Activated naive CD4-positive, alpha-beta T cell treated with anti-CD3 and anti-CD28 coated beads, Interleukin-2, amount 50 U/mL, for 16 hours (primary cell): Measurements from ENCODE around the gene NDUFB5.

Source experiments
- DNase-seq: peaks from one replicate; pipeline ENCODE4 v3.0.0-alpha.2; 2020

NDUFB5 gene

DNA sequence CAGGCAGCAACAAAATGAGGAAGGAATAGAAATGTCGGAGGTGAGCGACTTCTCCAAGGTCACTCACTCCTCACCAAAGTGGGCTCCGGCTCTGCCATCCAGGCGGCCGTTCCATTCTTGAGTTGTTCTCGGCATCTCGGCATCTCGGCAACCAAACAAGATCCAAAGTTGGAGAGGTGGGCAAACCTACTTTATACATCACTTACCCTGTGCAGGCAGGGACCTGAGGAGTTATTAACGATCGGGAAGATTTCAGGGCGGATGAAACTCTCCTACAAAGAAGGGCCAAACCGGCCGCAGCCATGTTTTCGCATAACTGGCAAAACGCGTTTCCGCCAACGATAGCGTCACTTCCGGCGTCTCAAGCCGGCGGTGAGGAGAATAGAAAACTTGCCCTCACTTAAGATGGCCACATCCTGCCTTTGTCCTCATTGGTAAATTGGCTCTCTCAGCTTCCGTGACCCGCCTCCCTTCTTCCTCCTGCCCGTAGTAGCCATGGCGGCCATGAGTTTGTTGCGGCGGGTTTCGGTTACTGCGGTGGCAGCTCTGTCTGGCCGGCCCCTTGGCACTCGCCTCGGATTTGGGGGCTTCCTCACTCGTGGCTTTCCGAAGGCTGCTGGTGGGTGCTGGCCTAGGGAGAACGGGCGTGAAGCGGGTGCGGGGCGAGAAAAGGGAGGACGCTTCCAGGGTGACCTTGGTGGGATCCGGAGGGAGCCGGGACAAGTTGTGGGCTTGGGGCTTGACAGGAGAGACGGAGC, at the start of gene NDUFB5, which contains the start of gene MRPL47:
TSS of gene NDUFB5 (plus strand) at position 474 of the 758 bp plus-strand sequence. CDS start at position 496, 22 bp downstream.
TSS of gene MRPL47 (minus strand) at position 318 of the 758 bp plus-strand sequence. CDS start at position 304, 14 bp downstream.
- DNase-seq: peak; percentile 91

GRCh38 chr3:179558742-179559364, 45.7 kb upstream of the NDUFB5 start:
- DNase-seq: peak; percentile 36

DNA sequence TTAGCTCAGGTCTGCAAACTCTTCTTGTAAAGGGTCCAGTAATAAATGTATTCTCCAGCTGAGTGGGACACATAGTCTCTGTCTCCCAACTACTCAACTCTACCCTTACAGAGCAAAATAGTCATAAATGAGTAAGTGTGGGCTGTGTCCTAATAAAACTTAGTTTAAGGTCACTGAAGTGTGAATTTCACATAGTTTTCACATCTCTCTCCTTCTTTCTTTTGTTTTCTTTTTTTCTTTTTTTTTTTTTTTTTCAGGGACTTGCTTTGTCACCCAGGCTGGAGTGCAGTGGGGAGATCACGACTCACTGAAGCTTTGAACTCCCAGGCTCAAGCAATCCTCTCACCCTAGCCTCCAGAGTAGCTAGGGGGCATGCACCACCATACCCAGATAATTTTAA, 43.8 kb upstream of the NDUFB5 start:
- DNase-seq: no peak

DNA sequence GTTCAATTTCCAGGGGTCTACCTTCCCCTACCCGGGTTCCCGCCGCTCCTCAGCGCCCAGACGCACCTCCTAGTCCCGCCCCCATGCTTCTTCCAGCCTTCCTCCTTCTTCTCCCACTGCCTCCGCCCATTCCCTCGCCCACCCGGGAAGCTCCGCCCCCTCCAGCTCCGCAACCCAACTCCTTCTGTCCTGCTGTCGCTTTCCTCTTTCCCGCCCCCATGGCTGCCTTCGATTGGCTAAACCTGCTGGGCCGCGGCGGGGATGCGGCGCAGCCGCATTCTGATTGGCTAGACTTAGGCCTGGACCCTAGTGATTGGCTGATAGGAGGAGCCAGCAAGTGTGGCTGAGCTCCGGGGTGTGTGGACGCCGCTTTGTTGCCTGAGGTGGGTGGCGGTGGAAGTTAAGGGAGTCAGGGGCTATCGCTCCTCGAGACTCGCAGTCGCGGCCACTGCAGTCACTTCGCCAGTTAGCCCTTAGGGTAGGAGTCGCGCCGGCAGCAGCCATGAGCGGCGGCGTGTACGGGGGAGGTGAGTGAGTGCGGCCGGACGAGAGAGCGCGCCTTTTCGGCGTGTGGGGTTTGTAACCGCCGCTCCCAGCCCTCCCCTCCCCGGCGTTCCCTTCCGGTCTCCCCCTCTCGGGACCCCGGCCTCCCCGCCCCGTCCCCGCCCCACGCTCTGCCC, 41.9 kb upstream of the NDUFB5 start, which contains the start of gene ACTL6A:
TSS of gene ACTL6A (plus strand) at position 336 of the 680 bp plus-strand sequence. CDS start at position 503, 167 bp downstream.
- DNase-seq: peak; percentile 99

GRCh38 chr3:179563271-179563783, 41.3 kb upstream of the NDUFB5 start:
- DNase-seq: peak; percentile 73

GRCh38 chr3:179565496-179565895, 39.1 kb upstream of the NDUFB5 start:
- no peak for DNase-seq

DNA sequence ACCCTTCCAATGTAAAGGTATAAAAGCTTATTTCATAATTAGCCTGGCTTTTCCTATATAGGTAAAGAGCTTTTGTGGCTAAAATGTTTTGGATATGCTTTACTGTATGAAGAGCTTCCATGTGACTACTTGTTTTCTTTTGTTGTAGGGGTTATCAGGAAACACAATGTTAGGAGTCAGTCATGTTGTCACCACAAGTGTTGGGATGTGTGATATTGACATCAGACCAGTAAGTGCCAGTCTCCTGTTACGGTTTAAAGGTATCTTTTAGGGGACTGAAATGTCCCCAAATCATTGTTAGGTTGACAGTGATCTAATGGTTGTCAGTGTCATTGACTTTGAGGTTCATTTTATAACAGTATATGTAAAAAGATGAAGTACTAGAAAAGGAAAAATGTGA, 23.6 kb upstream of the NDUFB5 start:
- DNase-seq: no peak

- no peak for DNase-seq
Observed at GRCh38 chr3:179589143-179589542, 15.5 kb upstream of the NDUFB5 start.

- DNase-seq: no peak
Observed at GRCh38 chr3:179590669-179591068, 13.9 kb upstream of the NDUFB5 start.

DNA sequence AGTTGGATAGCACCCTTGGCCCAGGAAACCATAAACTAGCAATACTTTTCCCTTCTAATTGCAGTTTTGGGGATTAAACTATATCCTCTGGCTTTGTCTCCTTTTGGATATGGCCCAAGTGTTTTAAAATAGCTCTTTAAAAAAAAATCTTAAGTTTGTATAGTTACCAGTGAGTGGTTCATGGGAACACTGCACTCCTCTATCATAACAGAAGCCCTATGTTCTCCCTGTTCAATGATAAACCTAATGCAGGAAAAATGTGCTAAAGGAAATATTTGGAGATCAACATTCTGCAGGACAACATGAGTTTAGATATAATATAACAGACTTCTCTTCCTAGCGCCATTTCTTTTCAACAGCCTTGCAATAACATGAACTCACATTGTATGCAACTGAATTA, 13.3 kb upstream of the NDUFB5 start:
- DNase-seq: no peak

DNA sequence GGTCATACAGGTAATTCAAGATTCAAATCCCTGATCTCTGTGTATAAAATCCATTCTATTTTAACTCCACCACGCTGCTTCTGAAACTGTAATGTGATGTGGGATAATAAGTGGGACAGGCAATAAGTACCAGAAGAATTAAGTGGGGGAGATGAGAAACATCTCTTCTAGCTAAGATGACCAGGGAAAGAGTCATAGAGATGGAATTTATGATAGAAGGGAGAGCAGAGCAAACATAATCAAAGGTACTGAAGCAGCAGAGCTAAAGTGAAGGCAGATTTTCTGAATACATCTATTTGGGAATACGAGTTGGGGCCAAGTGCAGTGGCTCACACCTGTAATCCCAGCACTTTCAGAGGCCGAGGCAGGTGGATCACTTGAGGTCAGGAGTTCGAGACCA, 5.1 kb upstream of the NDUFB5 start:
- no peak for DNase-seq

DNA sequence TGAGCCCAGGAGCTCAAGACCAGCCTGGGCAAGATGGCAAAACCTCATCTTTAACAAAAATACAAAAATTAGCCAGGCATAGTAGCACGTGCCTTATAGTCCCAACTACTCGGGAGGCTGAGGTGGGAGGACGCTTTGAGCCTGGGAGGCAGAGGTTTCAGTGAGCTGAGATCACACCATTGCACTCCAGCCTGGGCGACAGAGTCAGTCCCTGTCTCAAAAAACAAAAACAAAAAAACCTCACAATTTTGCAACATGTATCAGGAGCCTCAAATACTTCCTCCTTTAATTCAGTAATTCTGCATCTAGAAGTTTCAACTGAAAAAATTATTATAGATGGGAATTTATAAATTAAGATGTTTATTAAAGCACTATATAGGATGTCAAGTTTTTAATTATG, 1.3 kb upstream of the NDUFB5 start:
- no peak for DNase-seq

GRCh38 chr3:179603831-179604230, 763 bp upstream of the NDUFB5 start:
- DNase-seq: no peak

DNA sequence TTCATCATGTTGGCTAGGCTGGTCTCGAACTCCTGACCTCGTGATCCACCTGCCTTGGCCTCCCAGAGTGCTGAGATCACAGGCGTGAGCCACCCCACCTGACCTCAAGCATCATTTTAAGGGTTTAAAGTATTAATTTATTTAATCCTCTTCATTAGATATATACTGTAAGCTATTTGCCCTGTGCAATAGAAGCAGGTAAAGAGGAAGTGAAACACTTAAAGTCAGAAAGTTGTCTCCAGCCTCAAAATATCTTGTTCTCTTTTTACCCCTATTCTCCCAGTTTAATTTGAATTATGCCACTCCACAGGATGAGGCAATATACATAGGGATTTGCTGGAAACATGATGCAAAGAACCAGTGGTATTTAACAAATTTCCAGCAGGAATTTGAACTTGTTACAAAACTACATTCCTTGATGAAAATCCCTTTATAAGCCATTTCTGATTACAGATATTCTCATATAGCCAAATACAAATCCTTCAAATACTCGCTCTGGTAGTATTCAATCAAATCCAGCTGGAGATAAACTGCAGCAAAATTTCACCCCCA, 2.0 kb downstream of the NDUFB5 start:
- DNase-seq: no peak

DNA sequence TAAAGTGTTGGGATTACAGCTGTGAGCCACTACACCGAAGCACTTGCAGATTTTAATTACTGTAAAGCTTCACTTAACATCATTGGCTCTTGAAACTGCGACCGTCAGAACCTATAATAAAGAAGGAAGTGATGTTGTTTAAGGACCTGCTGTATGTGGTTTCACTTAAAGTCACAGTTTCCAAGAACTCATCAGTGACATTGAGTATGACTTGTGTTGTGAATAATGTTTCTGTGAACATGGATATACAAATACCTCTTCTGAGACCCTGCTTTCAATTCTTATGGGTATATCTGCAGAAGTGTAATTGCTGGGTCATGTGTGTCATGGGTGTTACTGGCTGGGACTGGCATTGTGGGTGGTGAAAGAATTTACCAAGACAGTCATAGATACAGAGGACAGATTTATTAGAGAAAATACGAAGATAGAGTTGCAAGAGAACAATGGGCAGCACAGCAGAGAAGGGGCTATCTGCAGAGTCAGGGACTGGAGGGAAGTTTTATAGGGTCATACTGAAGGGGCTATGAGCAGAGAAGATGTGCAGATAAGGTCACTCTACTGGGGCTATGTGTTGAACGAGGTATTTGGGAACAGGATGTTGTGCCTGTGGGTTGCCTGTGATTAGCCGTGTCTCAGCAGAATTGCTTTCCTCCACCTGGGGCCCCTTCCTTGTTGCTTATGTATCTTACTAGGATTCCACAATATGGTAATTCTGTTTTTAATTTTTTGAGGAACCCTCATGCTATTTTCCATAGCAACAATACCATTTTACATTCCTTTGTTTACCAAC, 4.5 kb downstream of the NDUFB5 start:
- no peak for DNase-seq

- DNase-seq: no peak
Observed at GRCh38 chr3:179610066-179610465, 5.5 kb downstream of the NDUFB5 start.

DNA sequence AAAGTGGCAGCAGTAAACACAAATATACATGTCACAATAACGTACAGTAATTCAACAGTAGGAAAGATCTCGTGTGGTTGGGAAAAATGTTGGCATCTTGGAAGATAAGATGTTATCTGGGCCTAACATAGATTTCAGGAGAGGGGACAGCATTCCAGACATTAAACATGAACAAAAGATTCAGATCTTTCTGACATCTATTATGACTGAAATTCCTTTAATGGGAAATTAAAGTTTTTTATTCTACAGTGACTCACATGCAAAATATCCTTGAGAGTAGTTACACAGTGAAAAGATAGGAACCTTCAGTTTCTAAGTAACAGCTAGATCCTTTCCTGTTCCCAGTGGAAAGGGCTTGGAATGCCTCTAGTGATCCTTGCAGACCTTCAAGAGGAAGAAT, 9.2 kb downstream of the NDUFB5 start:
- no peak for DNase-seq

DNA sequence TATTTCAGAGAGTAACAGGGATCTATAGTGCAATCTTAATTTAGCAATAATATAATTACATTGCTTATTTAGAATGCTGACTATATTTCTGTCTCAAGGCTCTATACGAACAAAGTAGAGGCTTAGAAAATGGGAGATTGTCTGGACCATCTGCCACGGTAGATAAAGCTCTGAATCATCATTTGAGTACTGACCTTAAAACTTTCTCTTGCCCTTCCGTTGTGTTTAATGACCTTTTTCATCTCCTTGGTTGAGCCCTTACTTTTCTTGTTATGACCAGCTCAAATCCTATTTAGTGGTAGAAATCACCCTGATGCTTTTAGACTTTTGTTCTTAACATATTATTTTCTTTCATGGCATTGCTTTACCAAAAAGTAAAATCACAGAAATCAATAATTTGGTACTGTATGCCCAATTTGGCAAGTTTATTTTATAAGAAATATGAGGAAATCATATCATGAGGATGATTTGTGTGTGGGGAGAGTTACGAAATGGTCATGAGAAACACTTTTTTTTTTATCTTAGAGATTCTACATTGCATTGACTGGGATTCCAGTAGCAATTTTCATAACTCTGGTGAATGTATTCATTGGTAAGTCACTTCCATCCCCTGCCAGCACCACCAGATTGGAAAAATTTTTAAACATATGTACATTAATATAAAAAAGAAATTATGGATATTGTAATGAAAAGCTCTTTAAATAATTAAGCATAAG, 11.0 kb downstream of the NDUFB5 start:
- no peak for DNase-seq

DNA sequence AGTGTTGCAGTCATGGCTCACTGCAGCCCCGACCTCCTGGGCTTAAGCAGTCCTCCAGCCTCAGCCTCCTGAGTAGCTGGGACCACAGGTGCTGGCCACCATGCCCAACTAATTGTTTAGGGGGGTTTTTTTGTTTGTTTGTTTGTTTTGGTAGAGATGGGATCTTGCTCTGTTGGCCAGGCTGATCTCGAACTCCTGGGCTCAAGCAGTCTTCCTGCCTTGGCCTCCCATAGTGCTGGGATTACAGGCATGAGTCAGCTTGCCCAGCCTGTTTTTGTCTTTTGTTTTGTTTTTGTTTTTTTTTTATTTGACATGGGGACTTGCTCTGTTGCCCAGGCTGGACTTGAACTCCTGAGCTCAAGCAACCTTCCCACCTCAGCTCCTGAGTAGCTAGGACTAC, 17.4 kb downstream of the NDUFB5 start:
- no peak for DNase-seq

DNA sequence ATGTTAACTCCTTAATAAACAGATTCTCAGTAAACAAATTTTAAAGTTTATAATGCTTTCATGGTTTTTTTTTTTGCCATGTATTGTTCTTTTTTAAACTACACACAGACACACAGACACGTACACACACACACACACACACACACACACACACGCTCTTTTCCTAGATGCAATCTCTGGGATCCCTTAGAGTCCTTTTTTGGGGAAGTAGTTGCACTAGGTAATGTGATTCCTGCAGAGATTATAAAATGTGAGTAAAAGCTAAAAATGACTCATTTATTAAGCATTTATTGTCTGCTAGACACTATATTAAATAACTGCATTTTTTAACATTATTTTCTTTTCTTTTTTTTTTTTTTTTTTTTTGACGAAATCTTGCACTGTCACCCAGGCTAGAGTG, 19.9 kb downstream of the NDUFB5 start:
- DNase-seq: no peak

DNA sequence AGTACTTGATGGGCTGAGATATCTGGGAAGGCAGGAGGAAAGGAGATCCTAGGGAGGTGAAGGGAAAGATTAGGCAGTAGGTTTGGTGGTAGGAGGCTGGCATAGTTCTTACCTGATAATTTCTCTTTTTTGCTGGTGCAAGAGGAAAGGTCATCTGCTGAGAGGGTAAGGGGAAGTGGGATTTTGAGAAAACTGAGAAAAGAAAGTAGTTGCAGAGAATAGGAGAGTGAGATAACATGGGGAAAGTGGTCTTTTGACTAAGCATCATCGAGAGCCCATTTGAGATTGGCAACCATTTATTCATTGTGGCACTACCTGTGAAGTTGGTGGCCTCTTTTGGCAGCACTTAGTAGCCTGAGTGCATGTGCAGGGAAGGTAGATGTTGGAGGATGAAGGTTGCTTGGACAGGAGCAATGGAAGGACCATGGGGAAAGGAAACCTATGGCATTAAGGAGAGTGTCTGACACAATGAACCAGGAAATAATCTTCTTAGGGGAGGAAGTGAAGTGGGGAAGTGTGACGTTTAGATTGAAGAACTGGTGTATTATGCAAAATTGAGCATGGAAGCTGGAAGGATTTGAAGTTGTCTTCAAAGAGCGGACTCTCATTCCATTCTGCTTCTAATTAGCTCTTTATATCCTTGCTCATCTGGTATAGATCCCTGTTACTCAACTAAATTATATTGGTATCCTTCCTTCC, 26.3 kb downstream of the NDUFB5 start:
- DNase-seq: no peak
